ENCODE data around the gene BCDIN3D.
"Not testable (repeated sequence)": the region's sequence is repeated elsewhere in the genome, so short reads cannot be mapped to it uniquely, and the experiment has no call there.

The BCDIN3D gene

DNA sequence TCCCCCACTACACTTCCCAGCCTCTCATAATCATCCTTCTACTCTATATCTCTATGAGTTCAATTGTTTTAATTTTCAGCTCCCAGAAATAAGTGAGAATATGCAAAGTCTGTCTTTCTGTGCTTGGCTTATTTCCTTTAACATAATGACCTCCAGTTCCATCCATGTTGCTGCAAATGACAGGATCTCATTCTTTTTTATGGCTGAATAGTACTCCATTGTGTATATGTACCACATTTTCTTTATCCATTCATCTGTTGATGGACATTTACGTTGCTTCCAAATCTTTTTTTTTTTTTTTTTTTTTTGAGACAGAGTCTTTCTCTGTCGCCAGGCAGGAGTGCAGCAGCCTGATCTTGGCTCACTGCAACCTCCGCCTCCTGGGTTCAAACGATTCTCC is 13.0 kb upstream of the BCDIN3D start:
- not testable (repeated sequence) for DNase-seq

- DNase-seq: no peak
These were observed 12.1 kb upstream of the BCDIN3D start for GRCh38 chr12:49854976-49855375.

DNA sequence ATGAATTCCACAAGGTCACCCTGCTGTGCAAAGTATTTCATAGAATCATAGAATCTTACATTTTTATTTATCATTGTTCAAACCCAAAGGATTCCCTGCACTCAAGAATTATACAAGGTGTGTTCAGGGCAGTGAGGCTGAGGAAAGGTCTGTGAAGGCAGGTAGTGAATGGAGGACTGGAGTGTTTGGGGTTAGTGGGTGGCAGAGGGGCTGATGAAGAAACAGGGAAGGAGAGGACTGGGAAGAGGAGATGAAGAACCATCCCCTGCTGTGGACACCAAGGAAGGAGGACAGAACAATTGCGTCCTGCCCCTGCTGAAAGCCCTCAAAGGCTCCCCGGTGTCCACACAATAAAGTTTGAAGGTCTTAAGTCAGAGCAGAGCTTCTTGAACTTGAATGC is 10.8 kb upstream of the BCDIN3D start:
- no peak for DNase-seq

GRCh38 chr12:49847161-49847560 is 4.3 kb upstream of the BCDIN3D start:
- DNase-seq: no peak

DNA sequence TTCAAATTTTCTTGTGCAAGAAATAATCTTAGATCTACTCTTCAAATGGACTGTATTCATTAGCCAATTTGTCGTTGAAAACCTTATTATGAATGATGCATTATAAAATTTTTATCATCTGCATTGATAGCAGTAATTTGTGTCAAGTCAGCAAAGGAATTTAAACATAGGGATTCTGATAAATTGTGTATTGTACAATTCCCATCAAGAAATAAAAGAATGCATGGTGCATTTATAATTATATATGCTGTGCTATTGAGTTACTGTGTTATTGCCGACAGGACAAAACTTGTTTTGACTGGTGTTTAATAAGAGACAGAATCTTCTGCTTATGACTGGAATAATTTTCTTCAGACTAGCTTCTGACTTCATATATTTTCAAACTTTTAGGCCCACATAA is 3.1 kb upstream of the BCDIN3D start:
- no peak for DNase-seq

DNA sequence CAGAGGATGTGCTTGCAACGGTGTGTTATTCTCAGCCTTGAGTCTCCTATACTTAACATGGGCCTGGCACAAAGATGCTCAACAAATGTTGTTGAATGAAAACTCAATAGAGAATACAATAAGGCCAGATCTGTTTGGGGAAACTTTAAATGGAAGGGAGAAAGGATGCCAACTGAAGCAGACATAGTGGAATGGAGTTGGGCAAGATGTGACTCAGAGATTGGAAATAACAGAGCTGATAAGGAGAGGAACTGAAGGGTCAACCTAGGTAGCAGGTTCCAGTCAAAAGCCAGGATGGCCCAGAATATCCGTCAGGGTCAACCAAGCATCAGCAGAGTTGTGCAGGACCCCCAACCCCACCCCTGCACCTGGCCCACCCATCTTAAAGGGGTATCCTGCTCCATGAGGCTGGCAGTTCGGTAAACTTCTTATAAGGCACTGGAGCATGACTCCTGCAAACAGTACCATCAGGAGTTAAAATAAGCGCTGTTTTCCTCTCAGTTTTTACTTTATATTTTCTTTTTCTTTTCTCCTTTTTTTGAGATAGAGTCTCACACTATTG is 1.1 kb upstream of the BCDIN3D start:
- DNase-seq: no peak

- no peak for DNase-seq
These were observed 505 bp upstream of the BCDIN3D start for GRCh38 chr12:49843411-49843810.

DNA sequence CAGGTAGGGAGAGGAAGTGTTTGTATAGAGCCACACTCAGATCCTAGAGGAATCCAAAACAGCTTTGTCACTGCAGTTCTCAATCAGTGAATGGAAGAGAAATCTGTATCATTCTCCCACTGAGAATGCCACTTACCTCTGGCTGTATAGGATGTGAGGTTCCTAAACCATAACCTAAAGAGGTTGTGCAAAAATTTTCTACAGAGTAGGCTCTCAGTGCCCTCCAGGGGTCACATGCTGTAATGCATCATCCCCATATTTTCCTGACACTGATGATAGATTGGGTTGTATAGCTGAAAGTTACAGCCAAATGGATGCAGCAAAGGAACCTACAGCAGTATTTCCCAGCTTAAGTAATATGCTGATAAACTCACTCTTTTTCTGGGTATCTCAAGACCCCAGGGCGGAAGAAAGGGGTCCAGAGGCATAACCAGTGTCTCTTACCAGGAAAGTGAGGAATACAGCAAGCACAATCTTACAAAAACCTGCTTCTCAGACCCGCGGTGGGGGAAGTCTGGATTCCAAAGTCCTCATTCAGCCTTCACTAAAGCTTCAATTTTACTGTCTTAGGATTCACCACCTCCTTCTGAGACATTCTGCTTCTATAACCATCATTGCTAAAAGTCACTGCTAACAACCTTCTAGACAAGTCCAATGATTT is 3.8 kb downstream of the BCDIN3D start:
- peak; percentile 43 for DNase-seq

DNA sequence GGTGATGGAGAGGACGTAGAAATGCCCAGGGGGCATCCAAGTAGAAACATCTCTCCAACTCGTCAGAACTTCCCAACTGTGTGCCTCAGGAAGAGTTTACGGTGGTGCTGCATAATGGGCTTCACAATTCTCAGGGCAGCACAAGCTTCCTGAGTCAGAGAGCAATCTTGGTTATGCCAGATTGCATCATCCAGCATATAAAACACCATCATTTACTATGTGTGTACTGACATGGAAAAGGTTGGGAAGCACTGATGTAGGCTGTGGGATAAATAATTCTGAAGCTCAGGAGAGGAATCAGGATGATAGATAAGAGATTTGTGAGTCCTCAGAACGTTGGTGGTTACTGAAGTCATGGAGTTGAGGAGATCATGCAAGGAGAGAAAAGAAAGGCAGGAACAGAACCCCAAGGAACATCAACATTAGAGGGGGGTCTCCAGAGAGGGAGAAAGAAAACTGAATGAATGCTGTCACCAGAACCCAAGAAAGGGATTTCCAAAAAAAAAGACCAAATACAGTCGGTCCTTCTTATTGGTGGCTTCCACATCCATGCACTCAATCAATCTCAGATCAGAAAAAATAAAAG is 10.0 kb downstream of the BCDIN3D start:
- peak; percentile 82 for DNase-seq

GRCh38 chr12:49831717-49832116 is 11.2 kb downstream of the BCDIN3D start:
- no peak for DNase-seq

- peak; percentile 97 for DNase-seq
These were observed 14.5 kb downstream of the BCDIN3D start, which contains the start of gene NCKAP5L for GRCh38 chr12:49828133-49829091. Gene NCKAP5L (minus strand): TSS chr12:49828413. CDS start chr12:49804044, 24,369 bp downstream.

DNA sequence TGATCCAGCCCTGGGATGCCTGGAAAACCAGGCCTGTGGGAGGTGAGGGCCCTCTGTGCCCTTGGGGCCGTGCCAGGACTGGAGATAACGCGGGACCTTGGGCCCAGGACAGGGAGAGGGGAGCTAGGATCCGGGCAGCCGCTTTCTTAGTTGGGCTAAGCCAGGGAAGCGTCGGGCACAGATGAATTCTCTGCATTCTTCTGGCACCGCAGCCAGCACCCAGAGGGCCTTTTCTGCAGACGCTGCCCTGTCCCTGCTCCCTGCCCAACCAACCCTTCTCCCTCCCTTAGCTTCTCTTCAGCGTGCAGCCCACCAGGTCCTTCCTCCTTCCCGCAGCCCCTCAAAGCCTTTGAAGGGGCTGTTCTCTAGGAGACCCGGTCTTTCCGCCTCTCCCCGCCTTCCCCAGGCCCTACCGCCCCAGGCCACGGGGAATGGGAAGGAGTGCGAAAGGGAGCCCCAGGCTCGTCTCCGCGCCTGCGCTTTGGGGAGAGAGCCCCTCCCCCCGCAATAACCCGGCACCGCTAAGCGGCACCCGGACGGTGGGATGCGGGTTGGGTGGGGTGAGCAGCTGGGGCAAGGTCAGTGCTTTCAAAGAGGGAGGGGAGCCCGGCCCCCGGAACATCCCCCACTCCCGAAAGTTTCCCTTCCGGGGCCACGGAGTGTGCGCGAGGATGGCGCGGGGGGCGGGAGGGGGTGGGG is 15.4 kb downstream of the BCDIN3D start:
- peak; percentile 69 for DNase-seq

- DNase-seq: no peak
These were observed 15.9 kb downstream of the BCDIN3D start for GRCh38 chr12:49827051-49827400.

DNA sequence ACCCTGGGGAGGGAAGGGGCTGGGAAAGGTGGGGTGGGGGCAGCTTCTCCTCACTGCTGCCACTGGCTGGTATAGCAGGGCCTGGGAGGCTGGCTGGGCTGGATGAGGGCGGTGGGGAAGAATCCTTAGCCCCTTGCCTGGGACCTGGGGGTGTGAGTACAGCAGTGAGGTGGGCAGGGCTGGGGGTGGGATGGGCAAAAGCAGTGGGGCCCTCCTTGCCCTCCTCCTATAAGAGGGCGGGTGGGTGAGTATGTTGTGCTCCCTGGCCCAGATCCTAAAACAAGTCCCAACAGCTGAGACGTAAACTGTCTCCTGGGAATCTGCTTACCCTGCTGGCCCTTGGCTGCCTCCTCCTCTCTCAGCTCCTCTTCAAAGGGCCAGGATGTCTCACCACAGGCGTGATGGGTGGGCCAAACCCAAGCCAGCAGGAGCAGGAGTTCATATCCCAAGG is 16.9 kb downstream of the BCDIN3D start:
- peak; percentile 48 for DNase-seq

DNA sequence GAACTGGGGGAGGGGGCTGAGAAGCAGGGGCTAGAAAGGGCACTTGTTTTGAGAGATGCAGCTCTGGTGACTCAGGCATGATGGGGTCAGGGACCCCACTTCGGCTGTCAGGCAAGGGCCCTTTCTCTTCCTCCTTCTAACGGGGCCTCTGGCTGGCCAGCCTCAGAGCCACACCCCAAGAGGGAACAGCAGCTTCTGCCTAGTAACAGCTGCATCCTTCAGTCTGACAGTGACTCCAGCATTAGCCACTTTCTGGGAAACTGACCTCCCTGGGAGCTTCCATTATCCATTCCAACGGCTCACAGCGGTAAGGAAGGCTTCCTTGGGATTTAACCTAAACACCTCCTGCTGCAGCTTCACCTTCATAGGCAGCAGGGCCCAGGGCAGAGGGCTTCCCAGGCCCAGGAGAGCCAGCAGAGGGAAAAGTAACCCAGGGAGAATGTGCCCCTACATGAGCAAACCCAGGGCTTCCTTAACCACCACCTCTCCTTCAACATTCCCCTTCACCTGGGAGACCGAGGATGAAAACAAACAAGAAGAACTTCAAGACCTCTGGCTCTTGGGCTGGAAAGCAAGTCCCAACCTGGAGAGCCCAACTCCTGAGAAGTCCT is 17.4 kb downstream of the BCDIN3D start:
- DNase-seq: peak; percentile 30

- DNase-seq: peak; percentile 55
These were observed 18.0 kb downstream of the BCDIN3D start for GRCh38 chr12:49824895-49825294.

- no peak for DNase-seq
These were observed 18.5 kb downstream of the BCDIN3D start for GRCh38 chr12:49824416-49824815.

DNA sequence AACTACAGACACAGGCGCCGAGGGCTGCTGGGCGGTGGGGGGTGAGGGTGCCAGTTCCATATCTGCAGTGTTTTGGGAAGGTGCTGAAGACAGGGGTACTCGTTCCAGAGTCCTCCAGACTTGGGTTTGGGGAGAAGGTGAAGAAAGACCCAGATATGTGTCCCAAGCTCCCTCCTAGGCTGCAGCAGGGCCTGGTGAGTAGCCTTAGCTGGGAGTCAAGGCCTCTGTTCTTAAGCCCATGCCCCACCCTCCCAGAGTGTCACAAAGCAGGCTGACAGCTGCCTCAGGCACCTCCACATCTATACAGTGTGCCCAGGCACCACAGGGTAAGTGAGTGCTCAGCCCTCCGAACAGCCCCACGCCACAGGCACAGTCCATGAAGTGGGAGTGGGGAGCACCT is 19.0 kb downstream of the BCDIN3D start:
- DNase-seq: no peak

GRCh38 chr12:49823350-49823749 is 19.6 kb downstream of the BCDIN3D start:
- DNase-seq: no peak

DNA sequence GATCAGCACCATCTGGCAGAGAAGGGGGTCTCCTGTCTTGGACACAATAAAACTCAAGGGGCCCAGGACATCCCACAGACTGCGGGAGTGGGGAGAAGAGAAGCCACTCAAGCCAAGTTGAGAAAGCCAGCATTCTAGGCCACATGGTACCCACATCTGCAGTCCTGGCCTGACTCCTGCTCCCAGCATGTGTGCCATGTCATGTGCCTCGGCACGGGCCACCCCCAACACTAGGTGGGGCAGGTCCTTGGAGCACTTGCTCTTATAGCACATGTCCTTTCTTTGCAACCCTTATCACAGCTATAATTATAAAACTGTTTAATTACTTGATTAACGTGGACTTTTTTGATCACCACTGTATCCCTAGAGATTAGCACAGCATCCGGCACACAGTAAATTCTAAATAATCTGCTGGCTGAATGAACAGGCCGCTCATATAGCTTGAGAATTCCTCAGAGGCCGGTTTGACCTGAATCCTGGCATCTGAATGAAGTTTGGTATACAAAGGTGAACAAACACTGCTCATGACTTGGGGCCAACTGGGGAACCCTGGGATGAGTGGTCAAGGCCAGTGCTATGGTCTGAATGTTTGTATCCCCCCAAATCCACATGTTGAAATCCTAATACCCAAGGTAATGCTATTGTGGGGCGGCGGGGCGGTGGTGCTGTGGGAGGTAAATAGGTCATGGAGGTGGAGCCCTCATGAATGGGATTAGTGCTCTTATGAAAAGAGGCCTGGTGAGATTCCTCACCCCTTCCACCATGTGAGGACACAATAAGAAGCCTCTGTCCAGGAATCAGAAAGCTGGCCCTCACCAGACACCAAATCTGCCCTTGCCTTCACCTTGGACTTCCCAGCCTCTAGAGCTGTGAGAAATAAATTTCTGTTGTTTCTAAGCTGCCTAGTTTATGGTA is 21.3 kb downstream of the BCDIN3D start:
- DNase-seq: no peak

DNA sequence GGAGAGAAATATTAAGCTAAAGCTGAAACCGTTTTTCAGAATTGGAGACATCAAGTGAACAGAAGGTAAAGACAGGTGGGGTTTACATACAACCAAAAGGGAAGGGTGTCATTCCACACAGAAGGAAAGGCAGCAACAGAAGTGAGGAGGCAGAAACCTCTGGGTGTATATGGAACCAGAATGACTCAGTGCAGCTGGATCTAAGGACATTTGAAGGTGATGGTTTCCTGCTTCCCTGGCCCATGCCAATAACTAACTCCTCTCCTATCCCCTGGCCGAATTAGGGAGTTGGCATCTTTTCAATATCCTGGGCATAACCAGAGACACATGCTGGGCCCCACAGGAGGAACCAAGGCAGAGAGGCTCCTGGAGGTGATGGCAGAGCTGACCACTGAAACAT is 23.1 kb downstream of the BCDIN3D start:
- no peak for DNase-seq

Measured in fibroblast of skin of right biceps (primary cell).